ENCODE data around the gene GRIK5. TPM values are rescaled to one million over a fixed set of nuclear protein-coding genes. Genes with fewer than 3 reads are reported as not detected.

The GRIK5 gene
- total RNA-seq, 1 donor from 2014 or later: 15.5 TPM

DNA sequence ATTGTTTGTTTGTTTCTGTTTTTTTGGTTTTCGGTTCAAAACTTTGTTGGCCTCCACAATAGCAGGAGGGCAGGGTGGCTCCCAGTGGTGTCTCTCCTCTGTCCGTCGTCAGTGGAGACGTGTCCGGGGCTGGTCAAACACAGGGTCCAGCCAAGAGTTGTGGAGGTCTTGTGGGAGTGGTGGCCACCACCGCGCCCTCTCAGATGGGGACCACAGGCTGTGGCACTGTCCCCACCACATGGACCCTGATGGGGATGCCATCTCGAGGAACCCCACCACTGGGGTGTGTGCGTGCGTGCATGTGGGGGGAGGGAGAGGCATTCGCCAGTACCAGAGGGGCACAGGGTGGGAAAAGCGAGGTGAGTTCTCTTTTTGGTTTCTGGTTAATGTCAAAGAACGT lies 19.8 kb upstream of the GRIK5 start:
- TF ChIP-seq, protein P1, sequence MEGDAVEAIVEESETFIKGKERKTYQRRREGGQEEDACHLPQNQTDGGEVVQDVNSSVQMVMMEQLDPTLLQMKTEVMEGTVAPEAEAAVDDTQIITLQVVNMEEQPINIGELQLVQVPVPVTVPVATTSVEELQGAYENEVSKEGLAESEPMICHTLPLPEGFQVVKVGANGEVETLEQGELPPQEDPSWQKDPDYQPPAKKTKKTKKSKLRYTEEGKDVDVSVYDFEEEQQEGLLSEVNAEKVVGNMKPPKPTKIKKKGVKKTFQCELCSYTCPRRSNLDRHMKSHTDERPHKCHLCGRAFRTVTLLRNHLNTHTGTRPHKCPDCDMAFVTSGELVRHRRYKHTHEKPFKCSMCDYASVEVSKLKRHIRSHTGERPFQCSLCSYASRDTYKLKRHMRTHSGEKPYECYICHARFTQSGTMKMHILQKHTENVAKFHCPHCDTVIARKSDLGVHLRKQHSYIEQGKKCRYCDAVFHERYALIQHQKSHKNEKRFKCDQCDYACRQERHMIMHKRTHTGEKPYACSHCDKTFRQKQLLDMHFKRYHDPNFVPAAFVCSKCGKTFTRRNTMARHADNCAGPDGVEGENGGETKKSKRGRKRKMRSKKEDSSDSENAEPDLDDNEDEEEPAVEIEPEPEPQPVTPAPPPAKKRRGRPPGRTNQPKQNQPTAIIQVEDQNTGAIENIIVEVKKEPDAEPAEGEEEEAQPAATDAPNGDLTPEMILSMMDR (IDR thresholded peaks at IDR 0.05): no peak
- no peak for DNase-seq (ENCODE audit: low spot score in 2 of 2)
- Histone ChIP-seq H3K9me3 (no peaks in the 10 kb centered on the region), H3K27ac (no peak overlapping the region), H3K27me3 (no peaks in the 10 kb centered on the region), H3K4me1 (peaks cover 0 to 7% of the 10 kb centered on the region in 2 donors), H3K4me3 (no peak overlapping the region), H3K36me3 (no peaks in the 10 kb centered on the region)
- intact Hi-C loops (cut with DNase I): no loop called here

DNA sequence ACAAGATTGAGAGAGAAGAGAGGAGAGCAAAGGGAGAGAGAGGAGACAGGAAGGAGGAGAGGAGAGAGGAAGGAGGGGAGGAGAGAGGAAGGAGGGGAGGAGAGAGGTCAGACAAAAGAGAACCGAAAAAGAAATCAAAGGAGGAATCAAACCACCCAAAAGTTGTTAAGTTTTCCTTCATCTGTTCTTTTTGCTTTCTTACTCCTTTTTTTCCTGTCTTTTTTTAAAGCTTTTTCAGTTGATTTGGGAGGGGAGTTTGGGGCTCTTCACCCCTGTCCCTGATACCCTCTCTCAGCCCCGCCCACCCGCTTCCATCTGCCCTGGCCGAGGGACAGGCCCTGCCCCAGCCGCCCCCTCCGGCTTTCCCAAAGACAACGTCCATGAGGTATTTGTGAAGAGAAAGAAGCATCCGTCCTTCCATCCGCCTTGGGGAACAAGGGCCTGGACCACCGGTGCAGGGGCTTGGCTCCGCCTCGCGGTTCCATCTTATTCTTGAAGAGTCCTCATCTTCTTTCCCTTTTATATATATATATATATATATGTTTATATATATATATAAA lies 19.3 kb upstream of the GRIK5 start:
- Histone ChIP-seq H3K4me1 (peaks cover 0 to 7% of the 10 kb centered on the region in 2 donors), H3K9me3 (no peaks in the 10 kb centered on the region), H3K4me3 (peak overlapping the region in 1 of 2 donors; percentile 42), H3K27me3 (no peaks in the 10 kb centered on the region), H3K27ac (peak overlapping the region; percentile 48 to 63), H3K36me3 (no peaks in the 10 kb centered on the region)
- intact Hi-C loops (cut with DNase I): no loop called here
- DNase-seq (ENCODE audit: low spot score in 2 of 2): no peak
- TF ChIP-seq, protein P1 (IDR thresholded peaks at IDR 0.05): no peak

DNA sequence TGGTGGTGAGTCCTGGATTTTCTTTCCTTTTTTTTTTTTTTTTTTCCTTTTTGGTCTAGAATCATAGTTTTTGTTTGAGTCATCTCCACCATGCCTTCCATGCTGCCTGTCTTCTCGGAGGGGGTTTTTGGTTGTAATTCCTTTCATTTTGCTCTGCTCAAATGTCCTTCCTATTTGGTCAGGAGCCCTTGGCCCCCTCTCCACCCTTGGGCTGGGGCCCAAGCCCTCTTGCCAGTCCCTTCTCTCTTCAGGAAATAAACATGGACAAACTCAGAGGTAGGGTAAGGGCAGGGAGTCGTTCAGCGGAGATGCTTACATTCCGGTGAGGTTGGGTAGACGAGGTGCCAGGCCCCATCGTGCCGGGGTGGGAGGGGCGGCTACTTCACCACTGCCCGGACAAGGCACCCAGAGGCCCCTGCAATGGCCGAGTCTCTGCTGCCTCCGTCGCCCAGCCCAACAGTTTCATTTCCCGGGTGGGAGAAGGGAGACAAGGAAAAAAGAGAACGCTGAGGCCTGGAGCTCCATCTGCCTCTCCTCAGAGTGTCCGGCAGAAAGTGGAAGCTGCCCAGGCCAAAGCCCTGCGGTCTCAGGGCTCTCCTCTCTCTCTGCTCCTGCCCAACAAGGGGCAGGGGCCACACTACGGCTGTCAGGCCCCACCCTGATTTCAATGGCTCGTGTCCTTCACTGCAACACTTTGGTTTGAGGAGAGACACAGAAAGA lies 18.6 kb upstream of the GRIK5 start:
- peak overlapping the region in 1 of 2 donors; percentile 42 for H3K4me3 ChIP-seq
- no peaks in the 10 kb centered on the region for H3K27me3 ChIP-seq
- no peak for DNase-seq (ENCODE audit: low spot score in 2 of 2)
- H3K4me1 ChIP-seq: peaks cover 0 to 7% of the 10 kb centered on the region in 2 donors
- intact Hi-C loops (cut with DNase I): no loop called here
- no peaks in the 10 kb centered on the region for H3K9me3 ChIP-seq
- peaks cover 0 to 6% of the 10 kb centered on the region in 2 donors for H3K36me3 ChIP-seq
- TF ChIP-seq, protein P1 (IDR thresholded peaks at IDR 0.05): no peak
- peak overlapping the region; percentile 48 to 63 for H3K27ac ChIP-seq

DNA sequence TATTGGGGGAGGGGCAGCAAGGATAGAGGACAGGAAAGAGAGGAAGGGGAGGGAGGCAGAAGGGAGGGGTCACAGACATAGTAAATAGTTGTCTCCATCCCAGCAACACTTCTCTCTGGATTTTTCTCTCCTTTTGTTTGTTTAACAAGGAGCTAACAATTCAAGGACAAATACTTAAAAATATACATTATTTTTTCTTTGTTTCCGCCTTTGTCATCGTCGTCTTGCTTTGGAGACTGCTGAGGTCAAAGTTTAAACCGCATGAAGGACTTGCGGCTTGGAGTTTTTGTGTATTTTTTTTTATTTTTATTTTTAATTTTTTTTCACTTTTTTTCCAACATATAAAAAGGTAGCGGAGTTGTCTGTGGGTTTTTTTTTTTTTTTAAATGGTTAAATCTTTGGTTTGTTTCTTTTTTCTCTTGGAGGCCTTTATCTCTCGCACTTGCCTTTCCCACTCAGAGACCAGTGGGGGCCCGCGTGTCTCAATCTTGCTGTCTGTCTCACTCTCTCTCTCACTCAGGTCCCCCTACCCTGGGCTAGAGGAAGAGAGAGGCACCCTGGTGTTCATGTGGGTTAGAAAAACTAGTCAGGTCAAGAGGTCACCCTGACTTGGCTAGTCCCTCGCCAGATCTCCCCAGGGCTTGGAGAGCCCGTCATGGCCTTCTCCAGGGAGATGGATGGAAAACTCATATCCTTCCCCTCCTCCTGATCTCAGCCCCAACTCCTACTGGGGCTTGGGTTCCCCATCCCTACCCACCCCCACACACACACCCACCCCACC lies 17.0 kb upstream of the GRIK5 start:
- peaks cover 2 to 18% of the 10 kb centered on the region in 2 donors for H3K36me3 ChIP-seq
- peaks cover 0 to 7% of the 10 kb centered on the region in 2 donors for H3K4me1 ChIP-seq
- no peaks in the 10 kb centered on the region for H3K27me3 ChIP-seq
- no peak overlapping the region for H3K27ac ChIP-seq
- no peaks in the 10 kb centered on the region for H3K9me3 ChIP-seq
- TF ChIP-seq, protein P1 (IDR thresholded peaks at IDR 0.05): no peak
- no peak overlapping the region for H3K4me3 ChIP-seq
- intact Hi-C loops (cut with DNase I): no loop called here
- no peak for DNase-seq (ENCODE audit: low spot score in 2 of 2)

DNA sequence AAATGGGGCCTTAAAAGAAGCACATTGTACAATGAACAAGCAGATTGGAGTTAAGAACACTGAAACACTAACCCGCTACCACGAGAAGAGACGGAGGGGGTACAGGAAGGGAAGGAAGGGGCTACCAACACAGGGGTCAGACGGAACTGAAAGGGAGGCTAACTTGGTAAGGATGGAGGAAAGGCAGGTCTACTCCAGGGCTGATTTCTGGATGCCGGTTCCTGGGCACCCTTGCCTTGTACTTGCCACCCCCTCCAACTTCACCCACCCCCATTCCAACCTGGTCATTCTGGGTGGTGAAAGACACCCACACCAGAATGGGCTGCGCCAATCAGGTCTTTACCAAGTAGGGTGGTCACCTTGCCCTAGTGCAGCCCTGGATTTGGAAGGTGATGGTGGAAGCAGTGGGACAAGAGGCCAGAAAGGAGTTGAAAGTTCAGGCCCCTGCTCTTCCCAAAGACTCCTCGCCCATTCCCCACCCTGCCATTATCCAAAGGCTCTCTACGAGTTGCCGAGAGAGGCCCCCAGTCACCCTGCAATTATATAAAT lies 16.3 kb upstream of the GRIK5 start:
- no peak overlapping the region for H3K27ac ChIP-seq
- H3K9me3 ChIP-seq: no peaks in the 10 kb centered on the region
- TF ChIP-seq, protein P1 (IDR thresholded peaks at IDR 0.05): no peak
- H3K36me3 ChIP-seq: peaks cover 9 to 25% of the 10 kb centered on the region in 2 donors
- no peak for DNase-seq (ENCODE audit: low spot score in 2 of 2)
- intact Hi-C loops (cut with DNase I): no loop called here
- peaks cover 0 to 7% of the 10 kb centered on the region in 2 donors for H3K4me1 ChIP-seq
- no peaks in the 10 kb centered on the region for H3K27me3 ChIP-seq
- H3K4me3 ChIP-seq: no peak overlapping the region

Measured in ascending aorta (tissue), 2 donors.